Ovary (tissue), 9 donors: ENCODE data around the gene NTRK2. TPM values are rescaled to one million over a fixed set of nuclear protein-coding genes. Genes with fewer than 3 reads are reported as not detected.

Experiments used
- DNase-seq, 5 donors: peaks; one replicate each; pipeline ENCODE4 v3.0.0-alpha.2; 2019 to 2020
- H3K27ac ChIP-seq, 2 donors: fragments of 200-600 bp; one replicate each; pipeline versions ENCODE4 v1.5.1 to v1.8.0; 2019 to 2022
- H3K27me3 ChIP-seq: fragments of 200-600 bp; one replicate; pipeline ENCODE4 v1.8.0; 2022
- H3K36me3 ChIP-seq: fragments of 200-600 bp; sonication (generic); one replicate; pipeline ENCODE4 v1.5.1; 2019
- H3K4me1 ChIP-seq: one replicate; pipeline ENCODE4 v1.8.1; 2013; ENCODE audit warnings: mild to moderate bottlenecking, moderate library complexity; ENCODE audit not compliant: insufficient read depth
- H3K4me3 ChIP-seq: fragments of 200-600 bp; sonication (generic); one replicate; pipeline ENCODE4 v1.5.1; 2017
- H3K9me3 ChIP-seq, 2 donors: fragments of 200-600 bp in 1 of 2; sonication (generic) in 1 of 2; one replicate each; pipeline versions ENCODE4 v1.5.1 to v1.8.1; 2013 to 2019; ENCODE audit warnings: mild to moderate bottlenecking in 1 of 2, moderate library complexity in 1 of 2
- EP300 ChIP-seq: sonication (generic); formaldehyde crosslinking; IDR thresholded peaks from one replicate; pipeline ENCODE4 v1.6.1; 2017; ENCODE audit warnings: antibody characterized with exemption
- POLR2A ChIP-seq: fragments of 450-650 bp; IDR thresholded peaks from one replicate; pipeline ENCODE4 v1.6.1; 2017; ENCODE audit warnings: antibody characterized with exemption, mild to moderate bottlenecking, moderate library complexity
- WGBS, 3 donors: extraction: QIAGEN DNeasy Blood & Tissue Kit in 1 of 3; methylation state at CpG; one replicate each; pipeline versions ENCODE4 v1.1.5 to v1.1.7; 2013 to 2017; 5-methylcytosine and 5-hydroxymethylcytosine counted together
- intact Hi-C, 4 donors: fragments of 100-400 bp; cut with DNase I; formaldehyde crosslinking; loops; one replicate each; pipeline versions ENCODE4 v1.11.0 to v1.15.1; 2022 to 2023
- polyA plus RNA-seq, 2 donors: library from polyadenylated mRNA; stranded (reverse); fragments of 200-250 nt in 1 of 2; fragments of 350-450 nt in 1 of 2; fragmentation: Illumina TruSeq in 1 of 2; extraction: RNeasy Lipid Tissue Mini Kit (QIAGEN cat#74804) in 1 of 2; gene quantifications; one replicate each; pipeline ENCODE4 v1.2.3, GENCODE V29; 2013 to 2014
- total RNA-seq, 7 donors: library from RNA; depleted of rRNA in 2 of 7; stranded (reverse); fragments of >200 nt in 2 of 7; fragmentation: NEBNext Ultra II Directional in 3 of 7; extraction: Animal tissue kit (Norgen Biotek cat#: 25700) in 3 of 7; gene quantifications; one replicate each; pipeline versions ENCODE4 v1.1.0 to v1.2.4, GENCODE V29; 2016 to 2023
- TF ChIP-seq, protein P1 (sequence below), 3 donors: fragments of 450-650 bp in 2 of 3; fragments of 200-600 bp in 1 of 3; IDR thresholded peaks; one replicate each; pipeline versions ENCODE4 v1.5.1 to v1.8.0; 2016 to 2022; ENCODE audit warnings: antibody characterized with exemption in 3 of 3, mild to moderate bottlenecking in 1 of 3
- donor health status: DM: no; HTN: no; CAD: no; lungs with moderate emphysema.
- donor health status: DM: no; HTN: no; CAD: no.
- donor health status: Bipolar disorder and iron deficiency.
- donor health status: DM: yes; HTN: yes; CAD: no.
- donor health status: DM: no; HTN: no; CAD: no.
- donor health status: DM: yes; HTN: yes; CAD: no.

Gene NTRK2
- total and polyA plus RNA-seq, 9 donors, result 6.4 to 31.1 (median 10.8) TPM

DNA sequence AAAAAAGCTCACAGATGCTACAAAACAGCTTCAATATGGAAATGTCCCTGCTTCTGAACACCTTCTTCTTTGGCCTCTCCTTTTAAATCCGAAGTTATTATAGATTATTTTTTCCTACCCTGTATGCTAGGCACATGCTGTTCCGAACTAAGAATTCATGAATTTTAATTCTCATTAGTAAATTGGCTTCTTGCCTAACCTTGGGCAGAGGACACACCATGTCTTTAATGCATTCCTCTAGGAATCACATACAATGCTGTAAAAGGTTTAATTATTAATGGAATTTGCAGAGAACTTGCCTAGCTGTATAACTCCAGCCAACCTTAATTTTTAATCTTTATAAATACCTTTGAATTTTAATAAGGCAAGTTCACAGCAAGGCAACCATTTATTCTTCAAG is 234.4 kb downstream of the NTRK2 start:
- Histone ChIP-seq H3K36me3 (no peaks in the 10 kb centered on the region), H3K9me3 (no peaks in the 10 kb centered on the region), H3K27ac (no peak overlapping the region), H3K4me1 (no peaks in the 10 kb centered on the region), H3K4me3 (no peak overlapping the region), H3K27me3 (no peaks in the 10 kb centered on the region)
- no peak for DNase-seq
- 49 to 67% (median 58%) methylated on average over 2 of the region's 2 CpGs for WGBS, 3 donors
- intact Hi-C loops, result no loop called here
- TF ChIP-seq EP300 (no peak), POLR2A (no peak)
- TF ChIP-seq, protein P1, sequence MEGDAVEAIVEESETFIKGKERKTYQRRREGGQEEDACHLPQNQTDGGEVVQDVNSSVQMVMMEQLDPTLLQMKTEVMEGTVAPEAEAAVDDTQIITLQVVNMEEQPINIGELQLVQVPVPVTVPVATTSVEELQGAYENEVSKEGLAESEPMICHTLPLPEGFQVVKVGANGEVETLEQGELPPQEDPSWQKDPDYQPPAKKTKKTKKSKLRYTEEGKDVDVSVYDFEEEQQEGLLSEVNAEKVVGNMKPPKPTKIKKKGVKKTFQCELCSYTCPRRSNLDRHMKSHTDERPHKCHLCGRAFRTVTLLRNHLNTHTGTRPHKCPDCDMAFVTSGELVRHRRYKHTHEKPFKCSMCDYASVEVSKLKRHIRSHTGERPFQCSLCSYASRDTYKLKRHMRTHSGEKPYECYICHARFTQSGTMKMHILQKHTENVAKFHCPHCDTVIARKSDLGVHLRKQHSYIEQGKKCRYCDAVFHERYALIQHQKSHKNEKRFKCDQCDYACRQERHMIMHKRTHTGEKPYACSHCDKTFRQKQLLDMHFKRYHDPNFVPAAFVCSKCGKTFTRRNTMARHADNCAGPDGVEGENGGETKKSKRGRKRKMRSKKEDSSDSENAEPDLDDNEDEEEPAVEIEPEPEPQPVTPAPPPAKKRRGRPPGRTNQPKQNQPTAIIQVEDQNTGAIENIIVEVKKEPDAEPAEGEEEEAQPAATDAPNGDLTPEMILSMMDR (IDR thresholded peaks at IDR 0.05), result no peak

DNA sequence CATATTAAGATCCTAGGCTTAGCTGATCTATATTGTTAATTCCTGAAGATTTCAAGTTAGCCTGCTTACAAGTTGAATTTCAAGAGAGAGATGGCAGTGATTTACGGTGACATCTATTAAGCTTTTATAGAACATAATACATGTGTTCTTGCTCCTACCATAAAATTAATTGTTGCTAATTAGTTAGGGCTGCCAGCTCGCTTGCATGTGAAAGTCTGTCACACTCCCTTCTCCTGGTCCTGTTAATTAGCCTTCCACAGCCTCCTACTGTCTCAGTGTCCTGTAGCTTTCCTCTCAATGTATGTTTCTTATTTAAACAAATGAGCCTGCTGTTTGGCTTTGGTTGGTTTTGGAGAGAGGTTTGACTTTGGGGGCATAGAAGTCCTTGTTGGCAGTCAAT is 247.2 kb downstream of the NTRK2 start:
- 92 to 95% (median 93%) methylated on average over 2 of the region's 2 CpGs for WGBS, 3 donors
- no peak for DNase-seq
- no peak for TF ChIP-seq EP300
- Histone ChIP-seq H3K27me3 (no peaks in the 10 kb centered on the region), H3K4me3 (no peak overlapping the region), H3K27ac (no peak overlapping the region), H3K9me3 (no peaks in the 10 kb centered on the region), H3K4me1 (no peaks in the 10 kb centered on the region), H3K36me3 (no peaks in the 10 kb centered on the region)
- intact Hi-C loops, result no loop called here

DNA sequence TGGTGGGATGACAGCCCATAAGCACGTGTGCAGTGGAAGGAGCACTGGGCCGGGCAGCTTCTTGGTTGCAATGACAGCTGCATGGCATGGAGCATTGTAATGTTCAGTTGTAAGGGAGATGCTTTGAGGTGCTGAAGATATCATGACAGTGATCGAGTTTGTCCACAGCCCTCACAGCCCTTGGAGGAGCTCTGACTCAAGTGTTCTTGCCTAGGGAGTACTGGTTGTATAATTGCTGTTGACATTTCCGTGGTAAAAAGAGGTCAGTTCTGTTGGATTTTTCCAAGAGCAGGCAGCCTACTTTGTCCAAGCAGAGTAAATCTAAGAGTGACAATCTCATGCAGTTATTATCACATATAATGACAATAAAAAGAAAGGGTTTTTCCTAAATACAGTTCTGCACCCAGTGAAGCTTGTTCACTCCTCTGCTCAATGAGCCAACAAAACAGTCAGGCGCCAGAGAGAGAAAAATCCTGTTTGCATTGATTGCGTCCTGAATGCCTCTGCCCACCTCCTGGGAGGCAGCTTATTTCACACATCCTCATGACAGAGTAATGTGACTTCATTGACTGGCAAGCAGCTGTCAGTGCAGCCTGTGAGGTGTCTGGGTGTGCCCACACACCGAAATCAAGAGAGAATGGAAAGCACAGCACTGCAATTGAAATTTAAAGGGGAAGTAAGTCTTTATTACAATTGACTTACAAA is 248.0 kb downstream of the NTRK2 start:
- no peaks in the 10 kb centered on the region for H3K9me3 ChIP-seq
- H3K4me1 ChIP-seq, result no peaks in the 10 kb centered on the region
- intact Hi-C loops, result no loop called here
- H3K4me3 ChIP-seq, result no peak overlapping the region
- 44 to 55% (median 46%) methylated on average over 7 of the region's 7 CpGs for WGBS, 3 donors
- no peaks in the 10 kb centered on the region for H3K27me3 ChIP-seq
- no peak for DNase-seq
- H3K27ac ChIP-seq, result no peak overlapping the region
- no peaks in the 10 kb centered on the region for H3K36me3 ChIP-seq
- TF ChIP-seq, protein P1 (IDR thresholded peaks at IDR 0.05), result no peak
- no peak for TF ChIP-seq POLR2A
- no peak for TF ChIP-seq EP300

DNA sequence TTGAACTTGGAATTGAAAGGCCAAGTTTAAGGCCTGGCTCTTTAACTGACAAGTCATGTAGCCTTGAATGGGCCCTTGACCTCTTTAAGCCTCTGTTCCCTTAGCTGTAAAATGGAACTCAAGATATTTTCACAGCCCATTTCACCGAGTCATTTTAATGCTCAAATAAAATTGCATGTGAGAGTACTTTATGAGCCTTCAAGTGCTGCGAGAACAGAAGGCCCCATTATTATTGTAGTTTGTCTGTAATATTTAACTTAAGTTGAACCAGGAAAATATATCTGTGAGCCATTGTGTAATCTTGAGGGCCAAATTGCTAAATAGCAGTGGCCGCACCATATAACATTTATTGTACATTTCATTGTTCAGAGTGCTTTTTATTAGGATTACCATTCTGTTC is 249.9 kb downstream of the NTRK2 start:
- no peak for TF ChIP-seq POLR2A
- TF ChIP-seq EP300, result no peak
- TF ChIP-seq, protein P1 (IDR thresholded peaks at IDR 0.05), result no peak
- no peak for DNase-seq
- Histone ChIP-seq H3K27me3 (no peaks in the 10 kb centered on the region), H3K27ac (no peak overlapping the region), H3K4me1 (no peaks in the 10 kb centered on the region), H3K4me3 (no peak overlapping the region), H3K36me3 (no peaks in the 10 kb centered on the region), H3K9me3 (no peaks in the 10 kb centered on the region)
- WGBS, 3 donors, result 89 to 97% (median 95%) methylated on average over 3 of the region's 3 CpGs
- intact Hi-C loops, result no loop called here

DNA sequence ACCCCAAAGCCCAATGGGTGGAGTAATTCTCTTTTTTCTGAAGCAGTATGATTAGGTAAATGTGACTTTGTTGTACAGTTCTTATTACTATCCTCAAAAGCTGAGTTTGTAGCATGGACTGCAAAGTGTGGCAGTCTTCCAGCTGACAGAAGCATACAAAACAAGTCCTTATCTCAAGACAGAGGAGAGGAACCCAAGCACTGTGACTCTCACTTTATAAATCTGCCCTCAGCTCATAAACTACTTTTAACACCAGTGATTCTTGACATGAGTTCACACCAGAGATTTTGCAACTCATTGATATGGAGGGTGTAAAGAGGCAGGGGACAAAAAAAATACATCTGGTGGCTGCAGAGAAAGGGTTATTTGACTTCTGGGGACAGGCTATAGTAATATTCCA is 251.6 kb downstream of the NTRK2 start:
- H3K27me3 ChIP-seq, result no peaks in the 10 kb centered on the region
- H3K36me3 ChIP-seq, result no peaks in the 10 kb centered on the region
- no peak overlapping the region for H3K27ac ChIP-seq
- intact Hi-C loops, result no loop called here
- no peaks in the 10 kb centered on the region for H3K9me3 ChIP-seq
- no peaks in the 10 kb centered on the region for H3K4me1 ChIP-seq
- TF ChIP-seq, protein P1 (IDR thresholded peaks at IDR 0.05), result no peak
- TF ChIP-seq POLR2A (no peak), EP300 (no peak)
- H3K4me3 ChIP-seq, result no peak overlapping the region
- DNase-seq, result no peak
